ENCODE data around the gene SNX12. TPM values are rescaled to one million over a fixed set of nuclear protein-coding genes. Genes with fewer than 3 reads are reported as not detected.

The SNX12 gene
- total RNA-seq (2022; extraction: Qiagen RNA extraction) = 72.3 to 82.6 TPM (median 73.9 TPM) in 5 replicates

GRCh38 chrX:71068044-71068918, at the start of gene SNX12:
Gene SNX12, minus strand, starts transcription at chrX:71068334. Its CDS starts 28 bp downstream, at chrX:71068306.

GRCh38 chrX:71111141-71111843, 43.2 kb upstream of the SNX12 start, which contains the start of gene IL2RG:
Gene IL2RG, minus strand, starts transcription at chrX:71111577. Its CDS starts 38 bp downstream, at chrX:71111539.

GRCh38 chrX:71106427-71106826, 38.3 kb upstream of the SNX12 start, which contains the start of gene CXorf65:
Gene CXorf65, minus strand, starts transcription at chrX:71106740. Its CDS starts 184 bp downstream, at chrX:71106556.

GRCh38 chrX:71095555-71095980, 27.4 kb upstream of the SNX12 start, which contains the start of gene FOXO4:
Gene FOXO4, plus strand, starts transcription at chrX:71095851. Its CDS starts 678 bp downstream, at chrX:71096529.

Other genes with a start within 250 kb of the SNX12 start
- gene TEX11, start 159.6 kb downstream of the SNX12 start, total RNA-seq (2022; extraction: Qiagen RNA extraction) = not detected in 5 replicates
- gene SLC7A3, start 137.2 kb downstream of the SNX12 start, total RNA-seq (2022; extraction: Qiagen RNA extraction) = 0.05 TPM in 1 of 5 replicates, not detected in the others
- gene FOXO4, start 27.5 kb upstream of the SNX12 start, total RNA-seq (2022; extraction: Qiagen RNA extraction) = 1.2 to 1.9 TPM (median 1.4 TPM) in 5 replicates
- gene CXorf65, start 38.4 kb upstream of the SNX12 start, total RNA-seq (2022; extraction: Qiagen RNA extraction) = not detected in 5 replicates
- 0.09 to 0.32 TPM (median 0.23 TPM) in 3 of 5 replicates, not detected in the others for gene IL2RG, start 43.2 kb upstream of the SNX12 start, total RNA-seq (2022; extraction: Qiagen RNA extraction)
- gene MED12, start 50.3 kb upstream of the SNX12 start, total RNA-seq (2022; extraction: Qiagen RNA extraction) = 9.0 to 12.0 TPM (median 10.9 TPM) in 5 replicates
- 0.80 to 1.2 TPM (median 0.97 TPM) in 5 replicates for gene NLGN3, start 76.5 kb upstream of the SNX12 start, total RNA-seq (2022; extraction: Qiagen RNA extraction)
- 0.06 to 0.10 TPM (median 0.10 TPM) in 3 of 5 replicates, not detected in the others for gene GJB1, start 154.9 kb upstream of the SNX12 start, total RNA-seq (2022; extraction: Qiagen RNA extraction)
- gene ZMYM3, start 185.8 kb upstream of the SNX12 start, total RNA-seq (2022; extraction: Qiagen RNA extraction) = 10.5 to 14.5 TPM (median 12.9 TPM) in 5 replicates
- 344 to 374 TPM (median 349 TPM) in 5 replicates for gene NONO, start 215.3 kb upstream of the SNX12 start, total RNA-seq (2022; extraction: Qiagen RNA extraction)
- gene ITGB1BP2, start 233.4 kb upstream of the SNX12 start, total RNA-seq (2022; extraction: Qiagen RNA extraction) = 0.84 to 1.1 TPM (median 0.90 TPM) in 5 replicates

Data from A549 treated with Hydrocortisone at 1 μM for 4 hours (cell line).